Stomach (tissue), 19 donors: ENCODE data around the gene NXPH1. TPM values are rescaled to one million over a fixed set of nuclear protein-coding genes. Genes with fewer than 3 reads are reported as not detected.
A peak's percentile ranks its signal among the peaks of the same experiment; 100 is the strongest.

Experiments
- DNase-seq, 2 donors: peaks; one replicate each; pipeline versions ENCODE4 v3.0.0 to v3.0.0-alpha.2; 2013 to 2019
- H3K27ac ChIP-seq, 5 donors: fragments of 200-600 bp in 4 of 5; sonication (generic) in 4 of 5; one replicate each; pipeline ENCODE4 v1.5.1; 2013 to 2019; ENCODE audit warnings: mild to moderate bottlenecking in 1 of 5, moderate library complexity in 1 of 5
- H3K27me3 ChIP-seq, 3 donors: fragments of 200-600 bp; sonication (generic); one replicate each; pipeline ENCODE4 v1.5.1; 2017 to 2019; ENCODE audit warnings: mixed run types in 1 of 3
- H3K36me3 ChIP-seq, 4 donors: fragments of 200-600 bp; sonication (generic); 1 replicate in 3 of 4; 2 replicates in 1 of 4; pipeline ENCODE4 v1.5.1; 2016 to 2019
- H3K4me1 ChIP-seq, 4 donors: fragments of 200-600 bp; sonication (generic); one replicate each; pipeline ENCODE4 v1.5.1; 2016 to 2019
- H3K4me3 ChIP-seq, 4 donors: fragments of 200-600 bp; sonication (generic) in 3 of 4; one replicate each; pipeline ENCODE4 v1.5.1; 2016 to 2019; ENCODE audit warnings: mild to moderate bottlenecking in 1 of 4
- H3K9me3 ChIP-seq, 4 donors: fragments of 200-600 bp; sonication (generic); one replicate each; pipeline ENCODE4 v1.5.1; 2016 to 2019
- CTCF ChIP-seq, 7 experiments: fragments of 450-650 bp in 4 of 7; fragments of 200-600 bp in 3 of 7; sonication (generic) in 3 of 7; IDR thresholded peaks; one replicate each; pipeline ENCODE4 v1.5.1; 2016 to 2019; ENCODE audit warnings: antibody characterized with exemption in 7 of 7, control low read depth in 2 of 7, mild to moderate bottlenecking in 1 of 7
- EP300 ChIP-seq: sonication (generic); formaldehyde crosslinking; IDR thresholded peaks from one replicate; pipeline ENCODE4 v1.6.1; 2017; ENCODE audit warnings: antibody characterized with exemption
- POLR2A ChIP-seq, 4 donors: fragments of 450-650 bp; IDR thresholded peaks; one replicate each; pipeline ENCODE4 v1.6.1; 2016; ENCODE audit warnings: antibody characterized with exemption in 4 of 4, control low read depth in 2 of 4, mild to moderate bottlenecking in 1 of 4, moderate library complexity in 1 of 4
- POLR2AphosphoS5 ChIP-seq, 3 donors: sonication (generic); formaldehyde crosslinking; IDR thresholded peaks; one replicate each; pipeline ENCODE4 v1.6.1; 2016; ENCODE audit warnings: antibody characterized with exemption in 3 of 3
- WGBS, 5 donors: extraction: QIAGEN DNeasy Blood & Tissue Kit in 3 of 5; methylation state at CpG; one replicate each; pipeline versions ENCODE4 v1.1.5 to v1.1.7; 2013 to 2018; 5-methylcytosine and 5-hydroxymethylcytosine counted together
- intact Hi-C: fragments of 100-400 bp; cut with DNase I; formaldehyde crosslinking; loops from one replicate; pipeline ENCODE4 v1.15.1; 2023; ENCODE audit warnings: low total_unique reads
- long read RNA-seq, 10 donors: transcript quantifications; one replicate each; lab custom pipeline, GENCODE V29; 2026
- polyA plus RNA-seq, 3 donors: library from polyadenylated mRNA; stranded (reverse); fragments of 200-250 nt; gene quantifications; one replicate each; pipeline ENCODE4 v1.2.3, GENCODE V29; 2013
- total RNA-seq, 5 donors: library from RNA; depleted of rRNA; stranded (reverse); fragments of >200 nt; gene quantifications; one replicate each; pipeline versions ENCODE4 v1.1.0 to v1.2.3, GENCODE V29; 2014 to 2016
- donor health status: healthy with polysubstance abuse.
- donor health status: Bipolar disorder and iron deficiency.
- donor health status: healthy.

The NXPH1 gene
- total RNA-seq: under 1 TPM in 1 of 5 donors, not detected in 4; 0.37 TPM
- polyA plus RNA-seq: not detected
- long read RNA-seq, donor 1, partial matches to known transcripts: 0 of 1 reads
- long read RNA-seq, donor 1, other reads (novel, unspliced or antisense): 0 of 1 reads
- long read RNA-seq, donor 2, partial matches to known transcripts: 0 of 1 reads
- long read RNA-seq, donor 2, other reads (novel, unspliced or antisense): 0 of 1 reads
- long read RNA-seq, donor 3: 0 reads
- long read RNA-seq, donor 4: 0 reads
- long read RNA-seq, donor 5: 0 reads
- long read RNA-seq, donor 6, partial matches to known transcripts: 0 of 1 reads
- long read RNA-seq, donor 6, other reads (novel, unspliced or antisense): 0 of 1 reads
- long read RNA-seq, donor 7: 0 reads
- long read RNA-seq, donor 8: 0 reads
- long read RNA-seq, donor 9: 0 reads
- long read RNA-seq, donor 10, partial matches to known transcripts: 0 of 1 reads
- long read RNA-seq, donor 10, other reads (novel, unspliced or antisense): 0 of 1 reads

GRCh38 chr7:8433477-8434289 is at the start of gene NXPH1:
NXPH1 (plus strand) TSS chr7:8433609.
- peaks cover 7 to 38% (median 17%) of the 10 kb centered on the region in 4 donors for H3K4me1 ChIP-seq
- TF ChIP-seq POLR2AphosphoS5 (IDR thresholded peaks at IDR 0.05) (no peak), EP300 (no peak), CTCF (IDR thresholded peaks at IDR 0.05) (no peak), POLR2A (IDR thresholded peaks at IDR 0.05) (no peak)
- no peak within 1 kb of the TSS for H3K27ac ChIP-seq
- peaks cover 25 to 91% (median 71%) of the 10 kb centered on the region in 3 donors for H3K27me3 ChIP-seq
- intact Hi-C loops: loop anchor here (10.0 kb wide), 1 partner anchor 291 kb away; no protein-coding TSS in a partner anchor
- peak within 1 kb of the TSS in 1 of 4 donors; percentile 17 for H3K4me3 ChIP-seq
- WGBS, 5 donors: 2 to 4% (median 3%) methylated on average over 23 to 71 of the region's 71 CpGs
- no peaks in the 10 kb centered on the region for H3K9me3 ChIP-seq
- peak in 1 of 2 donors; percentile 75 for DNase-seq
- no peaks in the 10 kb centered on the region for H3K36me3 ChIP-seq

- H3K4me1 ChIP-seq: peaks cover 0 to 8% (median 0%) of the 10 kb centered on the region in 4 donors
- H3K27me3 ChIP-seq: no peaks in the 10 kb centered on the region
- no peak overlapping the region for H3K27ac ChIP-seq
- DNase-seq: no peak
- TF ChIP-seq CTCF (IDR thresholded peaks at IDR 0.05) (no peak), POLR2A (IDR thresholded peaks at IDR 0.05) (no peak), EP300 (no peak), POLR2AphosphoS5 (IDR thresholded peaks at IDR 0.05) (no peak)
- H3K36me3 ChIP-seq: no peaks in the 10 kb centered on the region
- intact Hi-C loops: no loop called here
- H3K4me3 ChIP-seq: no peak overlapping the region
- H3K9me3 ChIP-seq: no peaks in the 10 kb centered on the region
- WGBS, 5 donors: 52 to 81% (median 58%) methylated on average over 4 of the region's 4 CpGs
Observed at GRCh38 chr7:8384901-8385300, 48.5 kb upstream of the NXPH1 start.

- TF ChIP-seq EP300 (no peak), POLR2AphosphoS5 (IDR thresholded peaks at IDR 0.05) (no peak), CTCF (IDR thresholded peaks at IDR 0.05) (no peak), POLR2A (IDR thresholded peaks at IDR 0.05) (no peak)
- H3K27ac ChIP-seq: no peak overlapping the region
- H3K27me3 ChIP-seq: peaks cover 0 to 4% (median 0%) of the 10 kb centered on the region in 3 donors
- H3K36me3 ChIP-seq: no peaks in the 10 kb centered on the region
- WGBS, 5 donors: 28 to 57% (median 32%) methylated on average over 5 of the region's 5 CpGs
- no peak overlapping the region for H3K4me3 ChIP-seq
- DNase-seq: peak in 1 of 2 donors; percentile 28
- no peaks in the 10 kb centered on the region for H3K9me3 ChIP-seq
- intact Hi-C loops: no loop called here
- peaks cover 0 to 8% (median 0%) of the 10 kb centered on the region in 4 donors for H3K4me1 ChIP-seq
Observed at GRCh38 chr7:8386926-8387550, 46.4 kb upstream of the NXPH1 start.
